Stimulated activated CD4-positive, alpha-beta T cell treated with anti-CD3 and anti-CD28 coated beads, Interleukin-12 subunit alpha, Interleukin-12 subunit beta, amount 100 ng/mL, for 24 hours (primary cell): ENCODE data around the gene PLN.

Experiments used
- DNase-seq, 2 experiments: peaks; one replicate each; pipeline ENCODE4 v3.0.0-alpha.2; 2020; ENCODE audit warnings: low read depth in 2 of 2

PLN gene

GRCh38 chr6:118548136-118548535, at the start of gene PLN:
Gene PLN (plus strand): TSS chr6:118548296. CDS start chr6:118558922, 10,626 bp downstream.
- DNase-seq, result no peak

GRCh38 chr6:118500130-118501015, 47.7 kb upstream of the PLN start:
- no peak for DNase-seq

GRCh38 chr6:118501099-118501498, 47.0 kb upstream of the PLN start:
- DNase-seq, result no peak

GRCh38 chr6:118501765-118502164, 46.3 kb upstream of the PLN start:
- DNase-seq, result no peak

GRCh38 chr6:118502169-118502568, 45.9 kb upstream of the PLN start:
- no peak for DNase-seq

GRCh38 chr6:118504611-118505010, 43.5 kb upstream of the PLN start:
- no peak for DNase-seq

- no peak for DNase-seq
These were observed 42.4 kb upstream of the PLN start for GRCh38 chr6:118505656-118506055.

- no peak for DNase-seq
These were observed 41.9 kb upstream of the PLN start for GRCh38 chr6:118506071-118506638.

- no peak for DNase-seq
These were observed 40.5 kb upstream of the PLN start for GRCh38 chr6:118507636-118508035.

GRCh38 chr6:118509009-118509617, 39.0 kb upstream of the PLN start:
- no peak for DNase-seq

GRCh38 chr6:118511930-118512715, 36.0 kb upstream of the PLN start:
- no peak for DNase-seq

GRCh38 chr6:118514689-118515088, 33.4 kb upstream of the PLN start:
- DNase-seq, result no peak

GRCh38 chr6:118522422-118522821, 25.7 kb upstream of the PLN start:
- no peak for DNase-seq

- DNase-seq, result no peak
These were observed 24.9 kb upstream of the PLN start for GRCh38 chr6:118523216-118523615.

- no peak for DNase-seq
These were observed 23.4 kb upstream of the PLN start for GRCh38 chr6:118524686-118525085.

- no peak for DNase-seq
These were observed 21.9 kb upstream of the PLN start for GRCh38 chr6:118525913-118526780.

GRCh38 chr6:118528129-118528528, 20.0 kb upstream of the PLN start:
- DNase-seq, result no peak

- DNase-seq, result no peak
These were observed 18.3 kb upstream of the PLN start for GRCh38 chr6:118529756-118530155.

- DNase-seq, result no peak
These were observed 17.2 kb upstream of the PLN start for GRCh38 chr6:118530942-118531341.

GRCh38 chr6:118535176-118535844, 12.8 kb upstream of the PLN start:
- no peak for DNase-seq

GRCh38 chr6:118536478-118536877, 11.6 kb upstream of the PLN start:
- no peak for DNase-seq
